HG03280 (cell line): ENCODE results near the gene WDR90.

Experiments used
- ATAC-seq: cut with Tn5 transposase; IDR thresholded peaks from one replicate; pipeline ENCODE4 v1.9.1; 2021; ENCODE audit warnings: mild to moderate bottlenecking, moderate library complexity; ENCODE audit not compliant: unreplicated experiment

WDR90 gene

GRCh38 chr16:674214-674881 is 25.2 kb downstream of the WDR90 start:
- no peak for ATAC-seq

GRCh38 chr16:674968-675883 is 26.1 kb downstream of the WDR90 start, which contains the start of gene RHBDL1:
Gene RHBDL1 (plus strand): TSS chr16:675671. CDS start chr16:675791, 120 bp downstream.
- no peak for ATAC-seq

- ATAC-seq: no peak
Measured at GRCh38 chr16:675884-676564, 26.9 kb downstream of the WDR90 start.

- no peak for ATAC-seq
Measured at GRCh38 chr16:676565-676902, 27.4 kb downstream of the WDR90 start.

GRCh38 chr16:676913-677312 is 27.7 kb downstream of the WDR90 start:
- ATAC-seq: no peak

- ATAC-seq: no peak
Measured at GRCh38 chr16:677316-678190, 28.4 kb downstream of the WDR90 start.

- no peak for ATAC-seq
Measured at GRCh38 chr16:678209-678857, 29.2 kb downstream of the WDR90 start.

- peak; percentile 1 for ATAC-seq
Measured at GRCh38 chr16:678858-679813, 30.0 kb downstream of the WDR90 start.

- peak; percentile 35 for ATAC-seq
Measured at GRCh38 chr16:679814-680624, 30.9 kb downstream of the WDR90 start, which contains the start of gene STUB1. Gene STUB1 (plus strand): TSS chr16:680410. CDS start chr16:680526, 116 bp downstream.

GRCh38 chr16:680625-680945 is 31.4 kb downstream of the WDR90 start:
- no peak for ATAC-seq

GRCh38 chr16:680967-681745 is 32.0 kb downstream of the WDR90 start:
- no peak for ATAC-seq

- no peak for ATAC-seq
Measured at GRCh38 chr16:681746-682427, 32.7 kb downstream of the WDR90 start.

GRCh38 chr16:682493-683395 is 33.6 kb downstream of the WDR90 start:
- no peak for ATAC-seq

GRCh38 chr16:683396-684070 is 34.4 kb downstream of the WDR90 start:
- ATAC-seq: peak; percentile 1

GRCh38 chr16:684071-684794 is 35.1 kb downstream of the WDR90 start, which contains the start of gene JMJD8:
Gene JMJD8 (minus strand): TSS chr16:684334. CDS start chr16:684319, 15 bp downstream.
- ATAC-seq: peak; percentile 65
